Lung (tissue), 12 donors: ENCODE data around the gene MYG1. TPM values are rescaled to one million over a fixed set of nuclear protein-coding genes. Genes with fewer than 3 reads are reported as not detected.

Experiments used
- ATAC-seq: fragments of 200-7000 bp; cut with Tn5 transposase; one replicate; pipeline ENCODE4 v1.9.1; 2020; ENCODE audit warnings: moderate number of reproducible peaks; ENCODE audit not compliant: insufficient read depth, low FRiP score
- DNase-seq, 3 donors: peaks; one replicate each; pipeline ENCODE4 v3.0.0-alpha.2; 2013 to 2017
- H3K27ac ChIP-seq, 2 donors: one replicate each; pipeline ENCODE4 v1.5.1; 2013; ENCODE audit warnings: mild to moderate bottlenecking in 2 of 2, moderate library complexity in 2 of 2, control low read depth in 1 of 2, inconsistent platforms in 1 of 2, low read depth in 1 of 2, low read length in 1 of 2
- H3K27me3 ChIP-seq, 3 donors: one replicate each; pipeline ENCODE4 v1.5.1; 2013; ENCODE audit warnings: low read length in 2 of 3; ENCODE audit not compliant: control insufficient read depth in 3 of 3, insufficient read depth in 3 of 3
- H3K36me3 ChIP-seq, 4 donors: one replicate each; pipeline ENCODE4 v1.5.1; 2013; ENCODE audit warnings: low read length in 4 of 4, mild to moderate bottlenecking in 1 of 4, moderate library complexity in 1 of 4; ENCODE audit not compliant: control insufficient read depth in 4 of 4, insufficient read depth in 4 of 4
- H3K4me1 ChIP-seq, 5 donors: one replicate each; pipeline ENCODE4 v1.5.1; 2013; ENCODE audit warnings: low read length in 5 of 5, mild to moderate bottlenecking in 2 of 5, moderate library complexity in 1 of 5; ENCODE audit not compliant: control insufficient read depth in 5 of 5, insufficient read depth in 5 of 5
- H3K4me3 ChIP-seq: one replicate; pipeline ENCODE4 v1.5.1; 2013; ENCODE audit warnings: mild to moderate bottlenecking, control low read depth, moderate library complexity
- H3K9ac ChIP-seq, 2 donors: one replicate each; pipeline ENCODE4 v1.5.1; 2013; ENCODE audit warnings: low read length in 2 of 2, control low read depth in 1 of 2; ENCODE audit not compliant: insufficient read depth in 1 of 2
- H3K9me3 ChIP-seq, 4 donors: one replicate each; pipeline ENCODE4 v1.5.1; 2013; ENCODE audit warnings: low read length in 3 of 4, mild to moderate bottlenecking in 1 of 4, moderate library complexity in 1 of 4; ENCODE audit not compliant: control insufficient read depth in 4 of 4, insufficient read depth in 3 of 4
- WGBS, 2 donors: extraction: QIAGEN DNeasy Blood & Tissue Kit; methylation state at CpG; one replicate each; pipeline ENCODE4 v1.1.7; 2013; 5-methylcytosine and 5-hydroxymethylcytosine counted together
- polyA plus RNA-seq, 2 donors: library from polyadenylated mRNA; stranded (reverse); fragments of 200-250 nt; gene quantifications; one replicate each; pipeline ENCODE4 v1.2.1, GENCODE V29; 2013
- total RNA-seq, 2 donors: library from RNA; depleted of rRNA in 1 of 2; stranded (reverse); fragments of >200 nt in 1 of 2; gene quantifications; one replicate each; pipeline ENCODE4 v1.2.1, GENCODE V29; 2014 to 2021
- TF ChIP-seq, protein P1 (sequence below): IDR thresholded peaks from 2 replicates; pipeline ENCODE4 v1.5.1; 2012; ENCODE audit warnings: mild to moderate bottlenecking; ENCODE audit errors: control extremely low read depth, extremely low read depth
- donor health status: control.
- donor health status: control.
- donor health status: Bipolar disorder and iron deficiency.
- donor health status: healthy.
- donor health status: DM: yes; HTN: yes; CAD: no.

Gene MYG1
- total and polyA plus RNA-seq, 4 donors, result 22.1 to 88.9 (median 59.8) TPM

DNA sequence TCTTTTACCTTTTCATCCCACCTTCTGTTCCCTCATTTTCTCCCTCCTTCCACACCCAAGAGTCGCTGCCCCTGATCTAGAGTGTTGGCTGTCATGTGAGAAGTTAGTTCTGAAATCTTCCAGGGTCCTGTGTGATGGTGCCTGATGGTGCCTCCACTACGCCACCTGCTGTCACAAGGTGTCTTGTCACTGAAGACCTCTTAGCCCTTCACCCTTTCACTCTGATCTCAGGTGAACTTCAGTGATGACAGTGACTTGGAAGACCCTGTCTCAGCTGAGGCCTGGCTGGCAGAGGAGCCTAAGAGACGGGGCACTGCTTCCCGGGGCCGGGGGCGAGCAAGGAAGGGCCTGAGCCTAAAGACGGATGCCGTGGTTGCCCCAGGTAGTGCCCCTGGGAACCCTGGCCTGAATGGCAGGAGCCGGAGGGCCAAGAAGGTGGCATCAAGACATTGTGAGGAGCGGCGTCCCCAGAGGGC is 11.7 kb upstream of the MYG1 start:
- DNase-seq (peak; percentile 38 to 60 (median 59)), ATAC-seq (peak; percentile 62)
- H3K4me1 ChIP-seq, result no peaks in the 10 kb centered on the region
- peaks cover 0 to 15% (median 2%) of the 10 kb centered on the region in 4 donors for H3K36me3 ChIP-seq
- no peak overlapping the region for H3K27ac ChIP-seq
- no peak overlapping the region for H3K9ac ChIP-seq
- H3K9me3 ChIP-seq, result no peaks in the 10 kb centered on the region
- no peaks in the 10 kb centered on the region for H3K27me3 ChIP-seq
- WGBS, 2 donors, result 84 to 87% methylated on average over 11 of the region's 11 CpGs
- TF ChIP-seq, protein P1, sequence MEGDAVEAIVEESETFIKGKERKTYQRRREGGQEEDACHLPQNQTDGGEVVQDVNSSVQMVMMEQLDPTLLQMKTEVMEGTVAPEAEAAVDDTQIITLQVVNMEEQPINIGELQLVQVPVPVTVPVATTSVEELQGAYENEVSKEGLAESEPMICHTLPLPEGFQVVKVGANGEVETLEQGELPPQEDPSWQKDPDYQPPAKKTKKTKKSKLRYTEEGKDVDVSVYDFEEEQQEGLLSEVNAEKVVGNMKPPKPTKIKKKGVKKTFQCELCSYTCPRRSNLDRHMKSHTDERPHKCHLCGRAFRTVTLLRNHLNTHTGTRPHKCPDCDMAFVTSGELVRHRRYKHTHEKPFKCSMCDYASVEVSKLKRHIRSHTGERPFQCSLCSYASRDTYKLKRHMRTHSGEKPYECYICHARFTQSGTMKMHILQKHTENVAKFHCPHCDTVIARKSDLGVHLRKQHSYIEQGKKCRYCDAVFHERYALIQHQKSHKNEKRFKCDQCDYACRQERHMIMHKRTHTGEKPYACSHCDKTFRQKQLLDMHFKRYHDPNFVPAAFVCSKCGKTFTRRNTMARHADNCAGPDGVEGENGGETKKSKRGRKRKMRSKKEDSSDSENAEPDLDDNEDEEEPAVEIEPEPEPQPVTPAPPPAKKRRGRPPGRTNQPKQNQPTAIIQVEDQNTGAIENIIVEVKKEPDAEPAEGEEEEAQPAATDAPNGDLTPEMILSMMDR, result peak; percentile 60
- no peak overlapping the region for H3K4me3 ChIP-seq

GRCh38 chr12:53288322-53288721 is 11.2 kb upstream of the MYG1 start:
- DNase-seq, result no peak
- no peak overlapping the region for H3K27ac ChIP-seq
- H3K9me3 ChIP-seq, result no peaks in the 10 kb centered on the region
- TF ChIP-seq, protein P1, result no peak
- no peaks in the 10 kb centered on the region for H3K4me1 ChIP-seq
- no peak overlapping the region for H3K4me3 ChIP-seq
- WGBS, 2 donors, result 95 to 96% methylated on average over 6 of the region's 6 CpGs
- no peak for ATAC-seq
- H3K36me3 ChIP-seq, result peaks cover 0 to 16% (median 2%) of the 10 kb centered on the region in 4 donors
- H3K9ac ChIP-seq, result no peak overlapping the region
- H3K27me3 ChIP-seq, result no peaks in the 10 kb centered on the region

DNA sequence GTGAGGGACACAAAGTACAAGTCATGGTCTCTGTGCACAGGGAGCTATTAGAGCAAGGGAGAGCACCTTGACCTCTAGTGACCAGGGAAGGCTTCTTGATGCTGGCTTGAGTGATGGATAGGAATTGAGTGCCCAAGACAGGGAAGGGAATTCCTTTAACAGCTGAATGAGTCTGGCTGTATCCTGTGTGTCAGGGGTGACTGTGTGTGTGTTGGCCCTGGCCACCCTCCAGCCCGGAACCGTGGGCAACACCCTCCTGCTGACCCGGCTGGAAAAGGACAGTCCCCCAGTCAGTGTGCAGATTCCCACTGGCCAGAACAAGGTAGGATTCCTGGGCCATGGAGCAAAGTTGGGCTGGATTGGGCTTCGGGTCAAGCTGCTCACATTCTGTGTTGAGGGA is 9.6 kb upstream of the MYG1 start:
- H3K36me3 ChIP-seq, result peaks cover 0 to 14% (median 4%) of the 10 kb centered on the region in 4 donors
- H3K9ac ChIP-seq, result no peak overlapping the region
- DNase-seq, result no peak
- H3K4me1 ChIP-seq, result peaks cover 0 to 5% (median 0%) of the 10 kb centered on the region in 5 donors
- H3K9me3 ChIP-seq, result no peaks in the 10 kb centered on the region
- TF ChIP-seq, protein P1, result no peak
- ATAC-seq, result no peak
- no peaks in the 10 kb centered on the region for H3K27me3 ChIP-seq
- no peak overlapping the region for H3K27ac ChIP-seq
- no peak overlapping the region for H3K4me3 ChIP-seq
- WGBS, 2 donors, result 81 to 88% methylated on average over 4 of the region's 4 CpGs

- H3K36me3 ChIP-seq, result peaks cover 0 to 14% (median 4%) of the 10 kb centered on the region in 4 donors
- WGBS, 2 donors, result 93 to 98% methylated on average over 9 of the region's 9 CpGs
- ATAC-seq, result no peak
- H3K27ac ChIP-seq, result no peak overlapping the region
- no peak overlapping the region for H3K4me3 ChIP-seq
- no peaks in the 10 kb centered on the region for H3K9me3 ChIP-seq
- no peak overlapping the region for H3K9ac ChIP-seq
- no peak for DNase-seq
- TF ChIP-seq, protein P1, result no peak
- H3K27me3 ChIP-seq, result no peaks in the 10 kb centered on the region
- H3K4me1 ChIP-seq, result peaks cover 0 to 8% (median 0%) of the 10 kb centered on the region in 5 donors
Observed at GRCh38 chr12:53290661-53291060, 8.8 kb upstream of the MYG1 start.
